GM23338 (cell line): Measurements from ENCODE around the gene PHACTR2.

Experiments
- CREB1 ChIP-seq: fragments of 250-450 bp; sonication (Bioruptor Pico); IDR thresholded peaks from 2 replicates; pipeline ENCODE4 v1.5.0; 2020; ENCODE audit warnings: low read depth, mild to moderate bottlenecking, moderate library complexity
- CTCF ChIP-seq, 2 experiments: fragments of 200-600 bp in 1 of 2; sonication (generic) in 1 of 2; conservative IDR thresholded peaks; 2 replicates each; pipeline versions ENCODE4 v1.5.1 to v1.6.1; 2016 to 2017; ENCODE audit warnings: antibody characterized with exemption in 2 of 2, low read depth in 2 of 2, mild to moderate bottlenecking in 2 of 2, moderate library complexity in 1 of 2
- ETS1 ChIP-seq: IDR thresholded peaks from 2 replicates; pipeline ENCODE4 v1.6.1; 2016; ENCODE audit warnings: antibody characterized with exemption
- EZH2 ChIP-seq: fragments of 200-600 bp; sonication (generic); IDR thresholded peaks from one replicate; pipeline ENCODE4 v1.8.0; 2017; ENCODE audit warnings: antibody characterized with exemption, mild to moderate bottlenecking, low read depth; ENCODE audit not compliant: unreplicated experiment
- EZH2phosphoT487 ChIP-seq: fragments of 200-600 bp; sonication (generic); IDR thresholded peaks from one replicate; pipeline ENCODE4 v1.8.1; 2018; ENCODE audit warnings: antibody characterized with exemption; ENCODE audit not compliant: unreplicated experiment
- JUNB ChIP-seq: IDR thresholded peaks from one replicate; pipeline ENCODE4 v1.6.1; 2016; ENCODE audit warnings: antibody characterized with exemption; ENCODE audit not compliant: unreplicated experiment
- NANOG ChIP-seq: IDR thresholded peaks from 2 replicates; pipeline ENCODE4 v1.6.1; 2016; ENCODE audit warnings: antibody characterized with exemption, borderline replicate concordance
- POLR2AphosphoS5 ChIP-seq: IDR thresholded peaks from 2 replicates; pipeline ENCODE4 v1.6.1; 2016; ENCODE audit warnings: antibody characterized with exemption, low read depth
- REST ChIP-seq: IDR thresholded peaks from one replicate; pipeline ENCODE4 v1.6.1; 2018; ENCODE audit warnings: antibody characterized with exemption; ENCODE audit not compliant: unreplicated experiment
- STAT1 ChIP-seq: IDR thresholded peaks from one replicate; pipeline ENCODE4 v1.6.1; 2016; ENCODE audit warnings: antibody characterized with exemption; ENCODE audit not compliant: unreplicated experiment
- ZNF114 ChIP-seq: fragments of 250-450 bp; sonication (Bioruptor Pico); IDR thresholded peaks from 2 replicates; pipeline ENCODE4 v1.5.0; 2020; ENCODE audit warnings: mild to moderate bottlenecking, moderate library complexity
- ZNF331 ChIP-seq: fragments of 250-450 bp; sonication (Bioruptor Pico); IDR thresholded peaks from 2 replicates; pipeline ENCODE4 v1.5.0; 2020; ENCODE audit warnings: low read depth, mild to moderate bottlenecking, moderate library complexity
- ZNF462 ChIP-seq: fragments of 250-450 bp; sonication (Bioruptor Pico); IDR thresholded peaks from 2 replicates; pipeline ENCODE4 v1.5.0; 2020; ENCODE audit warnings: mild to moderate bottlenecking, moderate library complexity

GRCh38 chr6:143753678-143754077 is 75.9 kb downstream of the PHACTR2 start:
- TF ChIP-seq CTCF (conservative IDR thresholded peaks at IDR 0.05; ENCODE audit: low read depth in 2 of 2) (no peak), EZH2 (no peak), REST (no peak), EZH2phosphoT487 (no peak), ZNF462 (no peak), ZNF114 (no peak), POLR2AphosphoS5 (no peak), ZNF331 (no peak), CREB1 (CRISPR knock-in tag) (no peak), JUNB (no peak), ETS1 (no peak), NANOG (no peak), STAT1 (no peak)
